IPS-11a (cell line): ENCODE measurements around the gene RPS6KA4.
"Not testable (repeated sequence)": the region's sequence is repeated elsewhere in the genome, so short reads cannot be mapped to it uniquely, and the experiment has no call there.

Experiments
- H3K4me3 ChIP-seq: one replicate; pipeline ENCODE4 v1.5.1; 2013; ENCODE audit warnings: low read depth, low read length, control low read depth

Gene RPS6KA4

GRCh38 chr11:64358907-64359711 is at the start of gene RPS6KA4:
Gene RPS6KA4 (plus strand): TSS chr11:64359162. CDS start chr11:64359236, 74 bp downstream.
- H3K4me3 ChIP-seq = peak within 1 kb of the TSS; percentile 74

- no peak overlapping the region for H3K4me3 ChIP-seq
These were observed 46.0 kb upstream of the RPS6KA4 start for GRCh38 chr11:64312947-64313346.

- H3K4me3 ChIP-seq = no peak overlapping the region
These were observed 45.3 kb upstream of the RPS6KA4 start for GRCh38 chr11:64313491-64314145.

- no peak overlapping the region for H3K4me3 ChIP-seq
These were observed 44.7 kb upstream of the RPS6KA4 start for GRCh38 chr11:64314146-64314804.

- H3K4me3 ChIP-seq = no peak overlapping the region
These were observed 44.0 kb upstream of the RPS6KA4 start for GRCh38 chr11:64314805-64315561.

DNA sequence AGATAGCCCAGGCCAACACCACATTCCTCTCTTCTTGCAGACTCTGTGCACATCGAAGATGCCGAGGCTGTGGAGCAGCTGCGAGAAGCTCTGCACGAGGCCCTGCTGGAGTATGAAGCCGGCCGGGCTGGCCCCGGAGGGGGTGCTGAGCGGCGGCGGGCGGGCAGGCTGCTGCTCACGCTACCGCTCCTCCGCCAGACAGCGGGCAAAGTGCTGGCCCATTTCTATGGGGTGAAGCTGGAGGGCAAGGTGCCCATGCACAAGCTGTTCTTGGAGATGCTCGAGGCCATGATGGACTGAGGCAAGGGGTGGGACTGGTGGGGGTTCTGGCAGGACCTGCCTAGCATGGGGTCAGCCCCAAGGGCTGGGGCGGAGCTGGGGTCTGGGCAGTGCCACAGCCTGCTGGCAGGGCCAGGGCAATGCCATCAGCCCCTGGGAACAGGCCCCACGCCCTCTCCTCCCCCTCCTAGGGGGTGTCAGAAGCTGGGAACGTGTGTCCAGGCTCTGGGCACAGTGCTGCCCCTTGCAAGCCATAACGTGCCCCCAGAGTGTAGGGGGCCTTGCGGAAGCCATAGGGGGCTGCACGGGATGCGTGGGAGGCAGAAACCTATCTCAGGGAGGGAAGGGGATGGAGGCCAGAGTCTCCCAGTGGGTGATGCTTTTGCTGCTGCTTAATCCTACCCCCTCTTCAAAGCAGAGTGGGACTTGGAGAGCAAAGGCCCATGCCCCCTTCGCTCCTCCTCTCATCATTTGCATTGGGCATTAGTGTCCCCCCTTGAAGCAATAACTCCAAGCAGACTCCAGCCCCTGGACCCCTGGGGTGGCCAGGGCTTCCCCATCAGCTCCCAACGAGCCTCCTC is 43.1 kb upstream of the RPS6KA4 start:
- peak overlapping the region; percentile 95 for H3K4me3 ChIP-seq

DNA sequence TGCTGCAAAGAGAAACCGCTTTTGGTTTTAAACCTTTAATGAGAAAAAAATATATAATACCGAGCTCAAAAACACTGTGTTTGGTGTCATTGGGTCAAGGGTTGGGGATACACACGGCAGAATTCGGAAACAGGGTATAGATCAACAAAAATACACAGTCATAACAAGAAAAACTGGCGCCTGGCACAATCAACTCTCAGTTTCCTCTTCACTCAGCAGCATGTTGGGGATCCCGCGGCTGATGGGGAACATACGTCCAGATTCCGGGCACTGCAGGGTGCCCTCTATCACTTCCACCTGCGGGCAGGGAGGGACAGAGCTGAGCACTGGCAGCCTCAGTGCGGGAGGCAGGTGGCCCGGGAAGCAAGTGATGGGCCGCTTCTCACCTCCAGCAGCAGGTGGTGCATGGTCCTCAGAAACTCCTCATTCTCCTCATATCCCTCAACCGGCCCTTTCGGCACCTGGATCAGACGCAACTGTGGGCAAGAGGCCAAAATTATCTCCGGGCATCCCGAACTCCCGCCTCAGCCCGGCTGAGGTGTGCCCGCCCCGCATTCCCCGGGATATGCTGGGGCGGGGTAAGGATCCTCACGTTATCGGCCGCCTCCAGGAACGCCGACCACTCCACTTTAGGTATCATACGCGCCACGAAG is 42.2 kb upstream of the RPS6KA4 start:
- H3K4me3 ChIP-seq = peak overlapping the region; percentile 95

DNA sequence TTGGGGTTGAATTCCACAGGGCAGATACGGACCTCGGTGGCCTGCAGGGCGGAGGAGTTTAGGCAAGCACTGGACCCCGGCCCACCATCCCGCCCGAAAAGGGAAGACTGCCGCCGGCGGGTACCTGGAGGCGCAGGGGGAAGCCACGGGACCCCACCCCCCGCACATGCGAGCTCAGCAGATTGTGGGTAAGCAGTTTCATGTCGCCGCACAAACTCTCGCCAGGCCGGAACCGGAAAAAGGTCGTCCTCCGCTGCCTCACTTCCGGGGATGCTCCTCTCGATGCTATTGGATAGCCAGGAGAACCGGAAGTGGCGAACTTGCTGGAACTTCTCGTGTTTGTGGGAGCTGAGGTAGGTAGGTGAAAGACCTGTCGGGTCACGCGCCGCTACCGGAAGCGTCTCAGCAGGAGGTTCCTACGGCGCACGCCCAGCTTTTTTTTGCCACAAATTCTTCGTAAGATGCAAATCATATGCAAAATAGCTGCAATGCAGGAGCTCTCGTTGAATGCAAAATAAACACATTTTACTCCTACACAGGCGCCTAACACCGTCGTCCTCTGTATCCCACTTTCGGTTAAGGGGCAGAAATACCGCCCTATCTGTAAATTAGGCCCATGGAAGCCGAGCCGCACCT is 41.5 kb upstream of the RPS6KA4 start, which contains the start of gene TRMT112:
TSS of gene TRMT112 (minus strand) at position 235 of the 636 bp plus-strand sequence. CDS start at position 202, 33 bp downstream.
- H3K4me3 ChIP-seq = peak within 1 kb of the TSS; percentile 95

- H3K4me3 ChIP-seq = peak within 1 kb of the TSS; percentile 95
These were observed 40.8 kb upstream of the RPS6KA4 start, which contains the start of gene PRDX5 for GRCh38 chr11:64317961-64318765. Gene PRDX5 (plus strand): TSS chr11:64318121. CDS start chr11:64318216, 95 bp downstream.

- peak overlapping the region; percentile 95 for H3K4me3 ChIP-seq
These were observed 39.9 kb upstream of the RPS6KA4 start for GRCh38 chr11:64318766-64319761.

GRCh38 chr11:64320556-64320955 is 38.4 kb upstream of the RPS6KA4 start:
- H3K4me3 ChIP-seq = no peak overlapping the region

- H3K4me3 ChIP-seq = no peak overlapping the region
These were observed 37.9 kb upstream of the RPS6KA4 start for GRCh38 chr11:64321026-64321425.

- H3K4me3 ChIP-seq = no peak overlapping the region
These were observed 37.4 kb upstream of the RPS6KA4 start for GRCh38 chr11:64321533-64321932.

- no peak overlapping the region for H3K4me3 ChIP-seq
These were observed 36.1 kb upstream of the RPS6KA4 start for GRCh38 chr11:64322925-64323260.

DNA sequence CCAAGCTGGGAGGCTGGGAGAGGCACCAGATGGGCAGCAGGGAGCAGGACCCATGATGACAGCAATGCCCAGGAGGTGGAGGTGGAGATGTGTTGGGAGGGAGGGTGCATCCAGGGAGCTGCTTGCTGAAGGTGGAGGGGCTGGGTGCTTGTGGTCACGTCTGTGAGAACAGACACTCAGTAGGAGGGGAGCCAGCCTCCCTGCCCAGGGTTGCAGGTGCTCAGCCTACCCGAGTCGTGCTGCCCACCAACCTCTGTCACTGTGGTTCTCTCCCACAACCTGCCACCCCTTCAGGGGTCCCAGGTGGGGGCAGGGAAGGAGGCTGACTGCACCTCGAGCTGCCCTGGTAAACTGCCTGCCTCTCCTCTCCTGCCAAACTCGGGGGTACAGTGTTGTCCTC is 35.6 kb upstream of the RPS6KA4 start:
- H3K4me3 ChIP-seq = no peak overlapping the region

DNA sequence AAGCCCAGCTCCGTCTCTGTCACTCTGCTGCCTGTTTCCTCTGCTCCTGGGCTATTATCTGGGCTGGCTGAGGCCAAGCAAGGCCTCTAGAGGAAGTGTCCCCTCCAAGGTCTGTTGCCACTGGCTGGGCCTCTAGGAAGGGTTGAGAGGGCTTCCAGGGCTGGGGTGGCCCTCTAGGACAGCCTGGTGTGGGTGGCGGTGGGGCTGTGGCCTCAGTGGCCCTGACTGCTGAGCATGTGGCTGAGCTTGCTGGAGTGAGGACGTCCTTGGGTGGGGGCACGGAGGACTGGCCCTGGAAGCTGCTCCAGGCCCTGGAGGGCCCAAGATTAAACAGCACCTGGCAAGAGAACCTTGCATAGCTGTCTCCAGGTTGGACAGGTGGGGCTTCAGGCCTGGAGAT is 35.0 kb upstream of the RPS6KA4 start:
- not testable (repeated sequence) for H3K4me3 ChIP-seq
